GM12891 (cell line): ENCODE data around the gene ZPR1.

ENCODE experiments used
- PAX5 ChIP-seq: IDR thresholded peaks from 2 replicates; pipeline ENCODE4 v1.6.1; 2011; ENCODE audit warnings: low read length, moderate library complexity, mild to moderate bottlenecking; ENCODE audit not compliant: insufficient read depth, severe bottlenecking
- POLR2A ChIP-seq: IDR thresholded peaks from 2 replicates; pipeline ENCODE4 v1.6.1; 2011; ENCODE audit warnings: low read depth, low read length, control low read depth
- POLR2AphosphoS5 ChIP-seq: IDR thresholded peaks from 2 replicates; pipeline ENCODE4 v1.6.1; 2011; ENCODE audit warnings: low read depth, low read length, control low read depth
- POU2F2 ChIP-seq: IDR thresholded peaks from 2 replicates; pipeline ENCODE4 v1.6.1; 2011; ENCODE audit warnings: low read depth, mild to moderate bottlenecking, control low read depth, low read length, moderate library complexity
- SPI1 ChIP-seq: IDR thresholded peaks from 2 replicates; pipeline ENCODE4 v1.6.1; 2011; ENCODE audit warnings: low read depth, low read length, control low read depth
- TAF1 ChIP-seq: IDR thresholded peaks from 2 replicates; pipeline ENCODE4 v1.6.1; 2011; ENCODE audit warnings: low read depth, low read length, control low read depth

DNA sequence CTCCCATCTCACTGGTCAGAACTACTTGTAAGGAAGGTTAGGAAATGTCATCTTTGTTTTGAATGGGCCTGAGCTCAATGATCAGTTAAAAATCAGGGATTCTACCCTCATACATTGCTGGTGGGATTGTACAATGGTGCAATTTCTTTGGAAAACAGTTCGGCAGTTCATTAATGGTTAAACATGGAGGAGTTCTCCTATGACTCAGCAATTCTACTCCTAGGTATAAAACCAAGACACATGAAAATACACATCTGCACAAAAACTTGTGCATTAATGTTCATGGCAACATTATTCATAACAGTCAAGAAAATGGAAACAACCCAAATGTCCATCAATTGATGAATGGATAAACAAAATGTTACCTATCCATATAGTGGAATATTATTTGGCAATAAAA lies 8.7 kb upstream of the ZPR1 start:
- TF ChIP-seq TAF1, result no peak
- TF ChIP-seq POLR2A, result no peak
- no peak for TF ChIP-seq POLR2AphosphoS5
- TF ChIP-seq POU2F2, result no peak
- TF ChIP-seq PAX5, result no peak
- no peak for TF ChIP-seq SPI1
